Adrenal gland (tissue), 5 donors: ENCODE data around the gene TICAM2.

Source experiments
- POLR2A ChIP-seq, 2 donors: fragments of 450-650 bp; IDR thresholded peaks; one replicate each; pipeline ENCODE4 v1.6.1; 2017; ENCODE audit warnings: antibody characterized with exemption in 2 of 2, mild to moderate bottlenecking in 2 of 2, moderate library complexity in 1 of 2
- TF ChIP-seq, protein P1 (sequence below), 6 experiments: fragments of 450-650 bp in 4 of 6; fragments of 200-600 bp in 2 of 6; sonication (generic) in 1 of 6; IDR thresholded peaks; 1 replicate in 5 of 6; 2 replicates in 1 of 6; pipeline versions ENCODE4 v1.5.1 to v1.8.0; 2016 to 2021; ENCODE audit warnings: antibody characterized with exemption in 6 of 6, mild to moderate bottlenecking in 2 of 6, moderate library complexity in 1 of 6
- donor health status: DM: no; HTN: no; CAD: no.

- TF ChIP-seq POLR2A (IDR thresholded peaks at IDR 0.05) = no peak
- TF ChIP-seq, protein P1, sequence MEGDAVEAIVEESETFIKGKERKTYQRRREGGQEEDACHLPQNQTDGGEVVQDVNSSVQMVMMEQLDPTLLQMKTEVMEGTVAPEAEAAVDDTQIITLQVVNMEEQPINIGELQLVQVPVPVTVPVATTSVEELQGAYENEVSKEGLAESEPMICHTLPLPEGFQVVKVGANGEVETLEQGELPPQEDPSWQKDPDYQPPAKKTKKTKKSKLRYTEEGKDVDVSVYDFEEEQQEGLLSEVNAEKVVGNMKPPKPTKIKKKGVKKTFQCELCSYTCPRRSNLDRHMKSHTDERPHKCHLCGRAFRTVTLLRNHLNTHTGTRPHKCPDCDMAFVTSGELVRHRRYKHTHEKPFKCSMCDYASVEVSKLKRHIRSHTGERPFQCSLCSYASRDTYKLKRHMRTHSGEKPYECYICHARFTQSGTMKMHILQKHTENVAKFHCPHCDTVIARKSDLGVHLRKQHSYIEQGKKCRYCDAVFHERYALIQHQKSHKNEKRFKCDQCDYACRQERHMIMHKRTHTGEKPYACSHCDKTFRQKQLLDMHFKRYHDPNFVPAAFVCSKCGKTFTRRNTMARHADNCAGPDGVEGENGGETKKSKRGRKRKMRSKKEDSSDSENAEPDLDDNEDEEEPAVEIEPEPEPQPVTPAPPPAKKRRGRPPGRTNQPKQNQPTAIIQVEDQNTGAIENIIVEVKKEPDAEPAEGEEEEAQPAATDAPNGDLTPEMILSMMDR (IDR thresholded peaks at IDR 0.05) = no peak
These were observed 47.3 kb upstream of the TICAM2 start for GRCh38 chr5:115649541-115649940.
